ENCODE results near the gene GRIPAP1. TPM values are rescaled to one million over a fixed set of nuclear protein-coding genes. Genes with fewer than 3 reads are reported as not detected.

GRIPAP1 gene
- total and polyA plus RNA-seq, 2 donors (not counting 3 experiments of a cell fraction or from before 2014, with no cell fraction given) = 25.3 to 49.4 TPM

DNA sequence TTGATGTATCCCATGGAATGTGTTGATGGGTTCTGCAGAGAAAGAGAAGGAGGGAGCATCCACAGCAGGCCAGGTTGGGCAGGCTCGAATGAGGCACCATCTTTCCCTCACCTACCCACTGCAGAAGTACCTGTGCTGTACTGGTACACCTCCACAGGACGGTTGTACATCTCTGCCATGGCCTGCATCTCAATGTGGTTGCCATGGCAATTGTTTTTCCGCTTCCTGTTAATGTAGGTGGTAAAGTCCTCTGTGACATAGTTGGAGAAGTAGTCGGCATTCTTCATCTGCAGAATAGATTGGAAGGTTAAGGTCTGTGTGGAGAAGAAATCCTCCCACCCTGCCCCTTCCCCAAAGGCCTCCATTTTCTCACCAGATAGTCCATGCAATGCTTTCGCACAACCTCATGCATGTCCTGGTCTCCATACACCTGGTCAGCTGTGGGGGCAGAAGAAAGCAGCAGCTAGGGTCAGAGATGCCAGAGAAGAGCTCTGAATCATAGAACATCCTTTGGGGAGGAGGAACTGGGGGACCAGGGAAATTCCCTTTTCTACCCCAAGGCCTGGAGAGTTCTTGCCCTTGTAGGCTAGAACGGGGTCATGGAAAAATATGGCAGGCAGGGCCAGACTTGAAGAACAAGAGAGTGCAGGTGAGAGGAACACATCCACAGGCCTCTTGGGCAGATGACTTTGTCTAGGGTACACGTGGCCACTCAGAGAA lies 67.3 kb downstream of the GRIPAP1 start:
- intact Hi-C loops (cut with micrococcal nuclease) (no loop called here), dilution Hi-C loops (cut with MboI; ENCODE audit: extremely low pct_ligation_motif_present, low sequenced_read_pairs) (no loop called here)
- no peak overlapping the region for H3K9ac ChIP-seq (replicated peaks; ENCODE audit: extremely low read depth, insufficient read depth, low read length)
- H3K27ac ChIP-seq (ENCODE audit: insufficient read depth, low read depth, low read length) = no peak overlapping the region
- H3K79me2 ChIP-seq (ENCODE audit: control insufficient read depth, insufficient read depth, low read length) = peaks cover 16% of the 10 kb centered on the region
- H2AFZ ChIP-seq (ENCODE audit: low read depth, low read length) = no peak overlapping the region
- FAIRE-seq = no peak
- H3K4me1 ChIP-seq (ENCODE audit: control insufficient read depth, extremely low read depth, insufficient read depth, low read length) = no peaks in the 10 kb centered on the region
- H3K4me2 ChIP-seq (ENCODE audit: insufficient read depth, low read length) = no peak overlapping the region
- no peak for TF ChIP-seq MYC (IDR thresholded peaks at IDR 0.05; ENCODE audit: low read depth, low read length)
- no peak for TF ChIP-seq POLR2A (IDR thresholded peaks at IDR 0.05; ENCODE audit: low read depth, low read length)
- TF ChIP-seq, protein P1, sequence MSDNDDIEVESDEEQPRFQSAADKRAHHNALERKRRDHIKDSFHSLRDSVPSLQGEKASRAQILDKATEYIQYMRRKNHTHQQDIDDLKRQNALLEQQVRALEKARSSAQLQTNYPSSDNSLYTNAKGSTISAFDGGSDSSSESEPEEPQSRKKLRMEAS (IDR thresholded peaks at IDR 0.05; ENCODE audit: insufficient read depth, insufficient read length) = no peak
- no peak for TF ChIP-seq JUN (IDR thresholded peaks at IDR 0.05; ENCODE audit: borderline replicate concordance, insufficient read depth, insufficient read length, low read depth)
- no peak for TF ChIP-seq POLR2AphosphoS5 (IDR thresholded peaks at IDR 0.05; ENCODE audit: insufficient read depth, low read depth, low read length)
- no peak for TF ChIP-seq EZH2 (IDR thresholded peaks at IDR 0.05; ENCODE audit: borderline replicate concordance, low read depth, low read length, severe bottlenecking)
- H3K9me3 ChIP-seq (replicated peaks; ENCODE audit: control insufficient read depth, insufficient read depth, low read length) = no peaks in the 10 kb centered on the region
- ChIA-PET POLR2A (no interaction called here), CTCF (interaction anchor here (0.6 kb wide), 1 partner anchor 175 kb away, joined by 3 read pairs; no protein-coding TSS in a partner anchor)
- no peaks in the 10 kb centered on the region for H4K20me1 ChIP-seq (replicated peaks; ENCODE audit: control insufficient read depth, extremely low read depth, insufficient read depth, low read length)
- no peak for DNase-seq (ENCODE audit: low read depth, low spot score)
- no TSS peak for BruUV-seq (replicated peaks)
- H3K36me3 ChIP-seq (ENCODE audit: control insufficient read depth in 2 of 2, extremely low read depth in 1 of 2, insufficient read depth in 2 of 2, low read length in 2 of 2) = peaks cover 3 to 15% of the 10 kb centered on the region in 2 experiments
- no peaks in the 10 kb centered on the region for H3K9me1 ChIP-seq (replicated peaks; ENCODE audit: control insufficient read depth, extremely low read depth, insufficient read depth, low read length)
- no peak overlapping the region for H3K4me3 ChIP-seq (replicated peaks in 1 of 3; ENCODE audit: insufficient read depth in 1 of 3, low read depth in 1 of 3, low read length in 3 of 3)
- H3K27me3 ChIP-seq (ENCODE audit: control insufficient read depth in 2 of 2, insufficient read depth in 2 of 2, low read length in 2 of 2) = no peaks in the 10 kb centered on the region

DNA sequence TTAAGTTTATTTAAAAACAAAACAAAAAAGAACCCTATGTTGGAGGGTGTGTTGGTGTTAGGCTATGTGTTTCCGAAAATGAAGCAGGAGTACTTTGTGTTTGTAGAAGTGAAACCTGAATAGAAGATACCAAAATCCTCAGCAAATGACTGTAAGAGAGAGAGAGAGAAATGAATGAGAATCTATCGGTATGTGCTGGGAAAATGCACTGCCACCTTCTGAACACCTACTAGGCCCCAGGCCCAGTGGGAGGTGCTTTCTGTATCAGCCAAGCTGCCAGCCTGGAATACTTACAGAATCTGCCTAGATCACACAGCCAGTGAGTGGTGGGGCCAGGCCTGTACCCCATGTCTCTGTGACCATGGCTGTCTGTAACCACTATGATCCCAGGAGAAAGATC lies 68.3 kb downstream of the GRIPAP1 start:
- TF ChIP-seq EZH2 (IDR thresholded peaks at IDR 0.05; ENCODE audit: borderline replicate concordance, low read depth, low read length, severe bottlenecking) (no peak), GATA2 (IDR thresholded peaks at IDR 0.05; ENCODE audit: insufficient read depth, insufficient read length, low read depth, low read length) (no peak), FOS (IDR thresholded peaks at IDR 0.05; ENCODE audit: borderline replicate concordance, insufficient read depth, low read length) (no peak), JUN (IDR thresholded peaks at IDR 0.05; ENCODE audit: borderline replicate concordance, insufficient read depth, insufficient read length, low read depth) (no peak), POLR2AphosphoS5 (IDR thresholded peaks at IDR 0.05; ENCODE audit: insufficient read depth, low read depth, low read length) (no peak), MYC (IDR thresholded peaks at IDR 0.05; ENCODE audit: low read depth, low read length) (no peak), POLR2A (IDR thresholded peaks at IDR 0.05; ENCODE audit: low read depth, low read length) (no peak)
- TF ChIP-seq, protein P2, sequence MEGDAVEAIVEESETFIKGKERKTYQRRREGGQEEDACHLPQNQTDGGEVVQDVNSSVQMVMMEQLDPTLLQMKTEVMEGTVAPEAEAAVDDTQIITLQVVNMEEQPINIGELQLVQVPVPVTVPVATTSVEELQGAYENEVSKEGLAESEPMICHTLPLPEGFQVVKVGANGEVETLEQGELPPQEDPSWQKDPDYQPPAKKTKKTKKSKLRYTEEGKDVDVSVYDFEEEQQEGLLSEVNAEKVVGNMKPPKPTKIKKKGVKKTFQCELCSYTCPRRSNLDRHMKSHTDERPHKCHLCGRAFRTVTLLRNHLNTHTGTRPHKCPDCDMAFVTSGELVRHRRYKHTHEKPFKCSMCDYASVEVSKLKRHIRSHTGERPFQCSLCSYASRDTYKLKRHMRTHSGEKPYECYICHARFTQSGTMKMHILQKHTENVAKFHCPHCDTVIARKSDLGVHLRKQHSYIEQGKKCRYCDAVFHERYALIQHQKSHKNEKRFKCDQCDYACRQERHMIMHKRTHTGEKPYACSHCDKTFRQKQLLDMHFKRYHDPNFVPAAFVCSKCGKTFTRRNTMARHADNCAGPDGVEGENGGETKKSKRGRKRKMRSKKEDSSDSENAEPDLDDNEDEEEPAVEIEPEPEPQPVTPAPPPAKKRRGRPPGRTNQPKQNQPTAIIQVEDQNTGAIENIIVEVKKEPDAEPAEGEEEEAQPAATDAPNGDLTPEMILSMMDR (IDR thresholded peaks at IDR 0.05; ENCODE audit: extremely low read depth in 1 of 2, insufficient read depth in 1 of 2, low read depth in 1 of 2, low read length in 2 of 2) = no peak
- TF ChIP-seq, protein P1 (IDR thresholded peaks at IDR 0.05; ENCODE audit: insufficient read depth, insufficient read length) = no peak
- Histone ChIP-seq H3K27me3 (ENCODE audit: control insufficient read depth in 2 of 2, insufficient read depth in 2 of 2, low read length in 2 of 2) (no peaks in the 10 kb centered on the region), H2AFZ (ENCODE audit: low read depth, low read length) (no peak overlapping the region), H3K79me2 (ENCODE audit: control insufficient read depth, insufficient read depth, low read length) (peaks cover 6% of the 10 kb centered on the region), H3K36me3 (ENCODE audit: control insufficient read depth in 2 of 2, extremely low read depth in 1 of 2, insufficient read depth in 2 of 2, low read length in 2 of 2) (peaks cover 3 to 13% of the 10 kb centered on the region in 2 experiments), H3K4me2 (ENCODE audit: insufficient read depth, low read length) (no peak overlapping the region), H3K4me3 (replicated peaks in 1 of 3; ENCODE audit: insufficient read depth in 1 of 3, low read depth in 1 of 3, low read length in 3 of 3) (no peak overlapping the region), H4K20me1 (replicated peaks; ENCODE audit: control insufficient read depth, extremely low read depth, insufficient read depth, low read length) (no peaks in the 10 kb centered on the region), H3K9ac (replicated peaks; ENCODE audit: extremely low read depth, insufficient read depth, low read length) (no peak overlapping the region), H3K4me1 (ENCODE audit: control insufficient read depth, extremely low read depth, insufficient read depth, low read length) (no peaks in the 10 kb centered on the region), H3K9me3 (replicated peaks; ENCODE audit: control insufficient read depth, insufficient read depth, low read length) (no peaks in the 10 kb centered on the region), H3K27ac (ENCODE audit: insufficient read depth, low read depth, low read length) (no peak overlapping the region), H3K9me1 (replicated peaks; ENCODE audit: control insufficient read depth, extremely low read depth, insufficient read depth, low read length) (no peaks in the 10 kb centered on the region)
- intact Hi-C loops (cut with micrococcal nuclease) (no loop called here), dilution Hi-C loops (cut with MboI; ENCODE audit: extremely low pct_ligation_motif_present, low sequenced_read_pairs) (no loop called here)
- no peak for DNase-seq (ENCODE audit: low read depth, low spot score)
- ChIA-PET POLR2A (no interaction called here), CTCF (no interaction called here)
- no peak for FAIRE-seq
- no TSS peak for BruUV-seq (replicated peaks)

All from endothelial cell of umbilical vein (primary cell).